H9 (cell line): Measurements from ENCODE around the gene ABCG2. TPM values are rescaled to one million over a fixed set of nuclear protein-coding genes. Genes with fewer than 3 reads are reported as not detected.

Experiments
- DNase-seq: peaks from one replicate; pipeline ENCODE4 v3.0.0-alpha.2; 2017
- H2AFZ ChIP-seq: one replicate; pipeline ENCODE4 v1.6.1; 2013; ENCODE audit warnings: mild to moderate bottlenecking, low read length, control low read depth, moderate library complexity
- H2AK5ac ChIP-seq: 2 replicates; pipeline ENCODE4 v1.6.1; 2013; ENCODE audit warnings: low read length, control low read depth, mixed read lengths; ENCODE audit not compliant: insufficient read length
- H2BK120ac ChIP-seq: one replicate; pipeline ENCODE4 v1.6.1; 2013; ENCODE audit warnings: low read depth, mild to moderate bottlenecking, low read length, control low read depth, inconsistent platforms; ENCODE audit not compliant: poor library complexity, severe bottlenecking
- H2BK12ac ChIP-seq: 2 replicates; pipeline ENCODE4 v1.6.1; 2013; ENCODE audit warnings: low read length, control low read depth, mixed read lengths, low read depth; ENCODE audit not compliant: insufficient read length
- H2BK15ac ChIP-seq: 2 replicates; pipeline ENCODE4 v1.6.1; 2013; ENCODE audit warnings: low read depth, low read length, control low read depth
- H2BK20ac ChIP-seq: one replicate; pipeline ENCODE4 v1.6.1; 2013; ENCODE audit warnings: low read depth, mild to moderate bottlenecking, low read length, control low read depth, inconsistent platforms; ENCODE audit not compliant: poor library complexity, severe bottlenecking
- H2BK5ac ChIP-seq: 2 replicates; pipeline ENCODE4 v1.6.1; 2013; ENCODE audit warnings: low read length, control low read depth, mixed read lengths; ENCODE audit not compliant: insufficient read length
- H3K14ac ChIP-seq: 2 replicates; pipeline ENCODE4 v1.6.1; 2013; ENCODE audit warnings: low read length, control low read depth; ENCODE audit not compliant: insufficient read depth
- H3K18ac ChIP-seq: 2 replicates; pipeline ENCODE4 v1.6.1; 2013; ENCODE audit warnings: low read depth, mild to moderate bottlenecking, mixed read lengths, low read length, control low read depth; ENCODE audit not compliant: insufficient read length
- H3K23ac ChIP-seq: 2 replicates; pipeline ENCODE4 v1.6.1; 2013; ENCODE audit warnings: low read length, control low read depth, mixed read lengths, low read depth; ENCODE audit not compliant: insufficient read length
- H3K23me2 ChIP-seq: 2 replicates; pipeline ENCODE4 v1.6.1; 2013; ENCODE audit warnings: low read depth, mild to moderate bottlenecking, mixed read lengths, low read length, control low read depth; ENCODE audit not compliant: insufficient read length, poor library complexity, severe bottlenecking
- H3K27ac ChIP-seq: 2 replicates; pipeline ENCODE4 v1.5.1; 2013; ENCODE audit warnings: low read length, control low read depth, mixed read lengths, low read depth; ENCODE audit not compliant: insufficient read length
- H3K27me3 ChIP-seq: 2 replicates; pipeline ENCODE4 v1.6.1; 2013; ENCODE audit warnings: low read length, control low read depth, inconsistent platforms; ENCODE audit not compliant: insufficient read depth
- H3K4ac ChIP-seq: 2 replicates; pipeline ENCODE4 v1.6.1; 2013; ENCODE audit warnings: low read depth, mild to moderate bottlenecking, control low read depth, inconsistent platforms, low read length, moderate library complexity
- H3K4me1 ChIP-seq: 2 replicates; pipeline ENCODE4 v1.6.1; 2013; ENCODE audit warnings: low read length, control low read depth, inconsistent platforms; ENCODE audit not compliant: insufficient read depth
- H3K4me2 ChIP-seq: 2 replicates; pipeline ENCODE4 v1.6.1; 2013; ENCODE audit warnings: low read length, control low read depth, mixed read lengths; ENCODE audit not compliant: insufficient read length, insufficient read depth
- H3K56ac ChIP-seq: 2 replicates; pipeline ENCODE4 v1.6.1; 2013; ENCODE audit warnings: low read depth, mild to moderate bottlenecking, mixed read lengths, low read length, control low read depth; ENCODE audit not compliant: insufficient read length
- H3K79me1 ChIP-seq: 2 replicates; pipeline ENCODE4 v1.6.1; 2013; ENCODE audit warnings: low read depth, mild to moderate bottlenecking, moderate library complexity, low read length, control low read depth, inconsistent platforms; ENCODE audit not compliant: insufficient read depth, poor library complexity, severe bottlenecking
- H3K79me2 ChIP-seq: 2 replicates; pipeline ENCODE4 v1.6.1; 2013; ENCODE audit warnings: low read length, control low read depth, inconsistent platforms; ENCODE audit not compliant: insufficient read depth
- H3K9ac ChIP-seq: 2 replicates; pipeline ENCODE4 v1.6.1; 2013; ENCODE audit warnings: low read length, control low read depth, mixed read lengths; ENCODE audit not compliant: insufficient read length; ENCODE audit errors: extremely low read depth
- H3K9me3 ChIP-seq: one replicate; pipeline ENCODE4 v1.6.1; 2013; ENCODE audit warnings: low read depth, low read length, inconsistent platforms; ENCODE audit not compliant: control insufficient read depth
- H3T11ph ChIP-seq: one replicate; pipeline ENCODE4 v1.6.1; 2013; ENCODE audit warnings: mild to moderate bottlenecking, low read length, control low read depth, inconsistent platforms
- H4K20me1 ChIP-seq: one replicate; pipeline ENCODE4 v1.6.1; 2013; ENCODE audit not compliant: control insufficient read depth, insufficient read length, insufficient read depth
- H4K5ac ChIP-seq: 2 replicates; pipeline ENCODE4 v1.6.1; 2013; ENCODE audit warnings: low read depth, mild to moderate bottlenecking, mixed read lengths, low read length, control low read depth; ENCODE audit not compliant: insufficient read length
- H4K8ac ChIP-seq: replicated peaks from 2 replicates; pipeline ENCODE4 v1.6.1; 2013; ENCODE audit warnings: low read length, control low read depth, mixed read lengths, low read depth; ENCODE audit not compliant: insufficient read length
- H4K91ac ChIP-seq: 2 replicates; pipeline ENCODE4 v1.6.1; 2013; ENCODE audit warnings: low read depth, mild to moderate bottlenecking, moderate library complexity, mixed read lengths, low read length, control low read depth; ENCODE audit not compliant: insufficient read length
- H3K27ac Mint-ChIP-seq, 3 experiments: 2 replicates in 2 of 3; 3 replicates in 1 of 3; pipeline ENCODE4 v1.8.0; 2020 to 2021; ENCODE audit warnings: mixed read lengths in 3 of 3, mild to moderate bottlenecking in 1 of 3, moderate library complexity in 1 of 3
- H3K27me3 Mint-ChIP-seq: 2 replicates; pipeline ENCODE4 v1.8.0; 2021; ENCODE audit warnings: low read depth, mild to moderate bottlenecking, moderate library complexity, mixed read lengths
- H3K36me3 Mint-ChIP-seq, 3 experiments: 2 replicates in 2 of 3; 3 replicates in 1 of 3; pipeline ENCODE4 v1.8.0; 2020 to 2021; ENCODE audit warnings: low read depth in 3 of 3, mixed read lengths in 3 of 3; ENCODE audit not compliant: insufficient read depth in 1 of 3
- H3K4me1 Mint-ChIP-seq, 2 experiments: 2 replicates each; pipeline ENCODE4 v1.8.0; 2020; ENCODE audit warnings: mixed read lengths in 2 of 2
- H3K4me3 Mint-ChIP-seq, 2 experiments: 2 replicates in 1 of 2; 3 replicates in 1 of 2; pipeline ENCODE4 v1.8.0; 2020 to 2021; ENCODE audit warnings: mild to moderate bottlenecking in 2 of 2, mixed read lengths in 2 of 2, moderate library complexity in 1 of 2
- H3K9me3 Mint-ChIP-seq, 2 experiments: 2 replicates in 1 of 2; 3 replicates in 1 of 2; pipeline ENCODE4 v1.8.0; 2020; ENCODE audit warnings: mild to moderate bottlenecking in 2 of 2, mixed read lengths in 2 of 2, moderate library complexity in 1 of 2
- WGBS: extraction: QIAGEN DNeasy Blood & Tissue Kit; methylation state at CpG from one replicate; pipeline ENCODE4 v1.1.7; 2013; ENCODE audit warnings: missing lambda C conversion rate, low lambda C conversion rate, mixed read lengths; ENCODE audit not compliant: insufficient read length; ENCODE audit errors: extremely low coverage; 5-methylcytosine and 5-hydroxymethylcytosine counted together
- total RNA-seq: library from RNA; stranded (reverse); gene quantifications from 2 replicates; pipeline ENCODE4 v1.2.1, GENCODE V29; 2021
- TF ChIP-seq, protein P1 (sequence below): fragments of 200-600 bp; sonication (generic); conservative IDR thresholded peaks from 3 replicates; pipeline ENCODE4 v1.8.0; 2021; ENCODE audit warnings: antibody characterized with exemption, mild to moderate bottlenecking

ABCG2 gene
- total RNA-seq, 1 experiment from 2014 or later = 1.5 TPM

DNA sequence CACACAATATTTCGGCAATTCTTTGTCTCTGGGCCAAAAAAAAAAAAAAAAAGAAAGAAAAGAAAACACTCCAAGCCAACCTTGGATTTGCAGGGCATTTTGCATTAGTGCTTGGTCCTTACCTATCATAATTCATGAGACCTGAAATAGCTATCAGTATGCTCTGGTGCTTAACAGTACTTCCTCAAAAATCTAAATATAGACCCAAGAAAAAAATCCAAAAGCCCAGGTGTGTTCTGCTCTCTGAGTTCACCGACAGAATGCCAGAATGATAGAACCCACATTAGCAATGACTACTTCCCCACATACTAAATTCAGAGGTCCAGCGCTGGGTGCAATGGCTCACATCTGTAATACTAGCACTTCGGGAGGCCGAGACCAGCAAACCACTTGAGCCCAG, 42.9 kb downstream of the ABCG2 start:
- no peak overlapping the region for H2BK120ac ChIP-seq
- no peak overlapping the region for H3K4me2 ChIP-seq
- H2BK15ac ChIP-seq = no peak overlapping the region
- Mint-ChIP-seq H3K9me3 (peaks cover 24 to 27% of the 10 kb centered on the region in 2 experiments), H3K36me3 (peaks cover 15 to 22% (median 21%) of the 10 kb centered on the region in 3 experiments), H3K27ac (no peak overlapping the region), H3K4me3 (no peak overlapping the region), H3K27me3 (no peaks in the 10 kb centered on the region), H3K4me1 (0 out of 4 replicates have a peak, but pooled peaks cover 0 to 5% of the 10 kb centered on the region in 2 experiments)
- H2BK20ac ChIP-seq = no peak overlapping the region
- H4K91ac ChIP-seq = no peak overlapping the region
- no peak overlapping the region for H3K18ac ChIP-seq
- no peak overlapping the region for H4K5ac ChIP-seq
- H2BK12ac ChIP-seq = no peak overlapping the region
- H2AFZ ChIP-seq = no peak overlapping the region
- no peak overlapping the region for H3K27ac ChIP-seq
- no peaks in the 10 kb centered on the region for H3K79me2 ChIP-seq
- no peaks in the 10 kb centered on the region for H3K23me2 ChIP-seq
- no peak overlapping the region for H3K14ac ChIP-seq
- no peak overlapping the region for H3T11ph ChIP-seq
- peaks cover 16% of the 10 kb centered on the region for H3K9me3 ChIP-seq
- no peaks in the 10 kb centered on the region for H3K4me1 ChIP-seq
- WGBS = no CpG with 5 or more reads among the region's 5 CpGs
- no peak overlapping the region for H3K56ac ChIP-seq
- no peaks in the 10 kb centered on the region for H3K27me3 ChIP-seq
- no peaks in the 10 kb centered on the region for H4K20me1 ChIP-seq
- TF ChIP-seq, protein P1, sequence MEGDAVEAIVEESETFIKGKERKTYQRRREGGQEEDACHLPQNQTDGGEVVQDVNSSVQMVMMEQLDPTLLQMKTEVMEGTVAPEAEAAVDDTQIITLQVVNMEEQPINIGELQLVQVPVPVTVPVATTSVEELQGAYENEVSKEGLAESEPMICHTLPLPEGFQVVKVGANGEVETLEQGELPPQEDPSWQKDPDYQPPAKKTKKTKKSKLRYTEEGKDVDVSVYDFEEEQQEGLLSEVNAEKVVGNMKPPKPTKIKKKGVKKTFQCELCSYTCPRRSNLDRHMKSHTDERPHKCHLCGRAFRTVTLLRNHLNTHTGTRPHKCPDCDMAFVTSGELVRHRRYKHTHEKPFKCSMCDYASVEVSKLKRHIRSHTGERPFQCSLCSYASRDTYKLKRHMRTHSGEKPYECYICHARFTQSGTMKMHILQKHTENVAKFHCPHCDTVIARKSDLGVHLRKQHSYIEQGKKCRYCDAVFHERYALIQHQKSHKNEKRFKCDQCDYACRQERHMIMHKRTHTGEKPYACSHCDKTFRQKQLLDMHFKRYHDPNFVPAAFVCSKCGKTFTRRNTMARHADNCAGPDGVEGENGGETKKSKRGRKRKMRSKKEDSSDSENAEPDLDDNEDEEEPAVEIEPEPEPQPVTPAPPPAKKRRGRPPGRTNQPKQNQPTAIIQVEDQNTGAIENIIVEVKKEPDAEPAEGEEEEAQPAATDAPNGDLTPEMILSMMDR = no peak
- no peak overlapping the region for H3K9ac ChIP-seq
- H2AK5ac ChIP-seq = no peak overlapping the region
- H4K8ac ChIP-seq = no peak overlapping the region
- no peaks in the 10 kb centered on the region for H3K79me1 ChIP-seq
- no peak overlapping the region for H3K4ac ChIP-seq
- no peak overlapping the region for H2BK5ac ChIP-seq
- no peak overlapping the region for H3K23ac ChIP-seq
- DNase-seq = no peak
